ENCODE measurements around the gene NSUN6.

NSUN6 gene

GRCh38 chr10:18680754-18681153, 29.4 kb upstream of the NSUN6 start:
- H3F3A ChIP-seq (ENCODE audit: insufficient read depth), result peaks cover 11% of the 10 kb centered on the region; the same call in 1 of the 2 replicates
- no peaks in the 10 kb centered on the region for H3K27me3 ChIP-seq (ENCODE audit: low read length)
- TF ChIP-seq EZH2phosphoT487 (conservative IDR thresholded peaks at IDR 0.05; ENCODE audit: low read length) (no peak), CTCF (IDR thresholded peaks at IDR 0.05; ENCODE audit: insufficient read depth, low read length, poor library complexity, severe bottlenecking) (no peak)
- H3K79me2 ChIP-seq (ENCODE audit: insufficient read depth, low read length), result no peaks in the 10 kb centered on the region
- no peak overlapping the region for H3K4me2 ChIP-seq (ENCODE audit: low read depth, low read length, poor library complexity, severe bottlenecking)
- no peak overlapping the region for H3K9ac ChIP-seq (ENCODE audit: low read length)
- H2AFZ ChIP-seq (ENCODE audit: low read depth, low read length, severe bottlenecking), result no peak overlapping the region
- peaks cover 18% of the 10 kb centered on the region; the same call in 1 of the 2 replicates for H3K36me3 ChIP-seq (ENCODE audit: low read length)
- H3K9me2 ChIP-seq (replicated peaks; ENCODE audit: insufficient read depth, low read length), result no peaks in the 10 kb centered on the region
- H4K20me1 ChIP-seq (ENCODE audit: low read depth, low read length), result 0 out of 2 replicates have a peak, but pooled peaks cover 6% of the 10 kb centered on the region
- H3K9me3 ChIP-seq (ENCODE audit: insufficient read depth, low read length), result no peaks in the 10 kb centered on the region
- no peak overlapping the region for H3K4me3 ChIP-seq (ENCODE audit: insufficient read depth, low read length, poor library complexity, severe bottlenecking)
- H3K27ac ChIP-seq (ENCODE audit: low read depth, low read length), result no peak overlapping the region

GRCh38 chr10:18675086-18675801, 23.9 kb upstream of the NSUN6 start:
- Histone ChIP-seq H2AFZ (ENCODE audit: low read depth, low read length, severe bottlenecking) (no peak overlapping the region), H3K79me2 (ENCODE audit: insufficient read depth, low read length) (peaks cover under 1% of the 10 kb centered on the region; the same call in 1 of the 2 replicates), H3K27me3 (ENCODE audit: low read length) (no peaks in the 10 kb centered on the region), H4K20me1 (ENCODE audit: low read depth, low read length) (no peaks in the 10 kb centered on the region), H3K27ac (ENCODE audit: low read depth, low read length) (no peak overlapping the region), H3K4me2 (ENCODE audit: low read depth, low read length, poor library complexity, severe bottlenecking) (no peak overlapping the region), H3K9ac (ENCODE audit: low read length) (no peak overlapping the region), H3K9me3 (ENCODE audit: insufficient read depth, low read length) (no peaks in the 10 kb centered on the region), H3K36me3 (ENCODE audit: low read length) (peaks cover 55% of the 10 kb centered on the region), H3K4me3 (ENCODE audit: insufficient read depth, low read length, poor library complexity, severe bottlenecking) (no peak overlapping the region), H3K9me2 (replicated peaks; ENCODE audit: insufficient read depth, low read length) (no peaks in the 10 kb centered on the region), H3F3A (ENCODE audit: insufficient read depth) (peaks cover 6% of the 10 kb centered on the region; the same call in 1 of the 2 replicates)
- TF ChIP-seq CTCF (IDR thresholded peaks at IDR 0.05; ENCODE audit: insufficient read depth, low read length, poor library complexity, severe bottlenecking) (no peak), EZH2phosphoT487 (conservative IDR thresholded peaks at IDR 0.05; ENCODE audit: low read length) (no peak)

DNA sequence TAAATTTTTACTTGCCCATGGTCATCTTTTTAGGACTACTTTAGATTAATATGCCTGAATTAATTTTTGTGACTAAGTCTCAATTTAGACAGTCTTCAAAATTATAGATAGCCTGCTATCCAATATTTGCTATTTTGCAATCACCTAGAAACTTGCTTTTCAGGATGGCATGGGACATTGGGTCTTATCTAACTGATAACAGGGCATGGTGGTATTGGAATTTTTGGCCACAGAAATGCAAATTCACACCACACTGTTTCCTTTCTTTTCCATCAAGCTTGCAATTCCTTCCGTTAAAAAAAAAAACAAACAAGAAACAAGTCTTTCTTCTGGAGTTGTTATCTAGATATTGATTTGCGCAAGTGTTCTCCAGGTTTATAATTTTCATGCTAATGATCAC, 16.6 kb upstream of the NSUN6 start:
- TF ChIP-seq EZH2phosphoT487 (conservative IDR thresholded peaks at IDR 0.05; ENCODE audit: low read length), result no peak
- no peak for TF ChIP-seq CTCF (IDR thresholded peaks at IDR 0.05; ENCODE audit: insufficient read depth, low read length, poor library complexity, severe bottlenecking)
- no peak overlapping the region for H3K4me3 ChIP-seq (ENCODE audit: insufficient read depth, low read length, poor library complexity, severe bottlenecking)
- no peak overlapping the region for H3K4me2 ChIP-seq (ENCODE audit: low read depth, low read length, poor library complexity, severe bottlenecking)
- peaks cover 29% of the 10 kb centered on the region; the same call in 1 of the 2 replicates for H3K36me3 ChIP-seq (ENCODE audit: low read length)
- no peak overlapping the region for H2AFZ ChIP-seq (ENCODE audit: low read depth, low read length, severe bottlenecking)
- no peak overlapping the region for H3K9ac ChIP-seq (ENCODE audit: low read length)
- no peaks in the 10 kb centered on the region for H3K27me3 ChIP-seq (ENCODE audit: low read length)
- H3K27ac ChIP-seq (ENCODE audit: low read depth, low read length), result no peak overlapping the region
- no peaks in the 10 kb centered on the region for H3K9me2 ChIP-seq (replicated peaks; ENCODE audit: insufficient read depth, low read length)
- 0 out of 2 replicates have a peak, but pooled peaks cover 4% of the 10 kb centered on the region for H3F3A ChIP-seq (ENCODE audit: insufficient read depth)
- no peaks in the 10 kb centered on the region for H3K9me3 ChIP-seq (ENCODE audit: insufficient read depth, low read length)
- H4K20me1 ChIP-seq (ENCODE audit: low read depth, low read length), result peaks cover 17% of the 10 kb centered on the region
- H3K79me2 ChIP-seq (ENCODE audit: insufficient read depth, low read length), result peaks cover 64% of the 10 kb centered on the region

Measured in SU-DHL-6 (cell line).